ENCODE measurements around the gene HMX1.

The HMX1 gene

DNA sequence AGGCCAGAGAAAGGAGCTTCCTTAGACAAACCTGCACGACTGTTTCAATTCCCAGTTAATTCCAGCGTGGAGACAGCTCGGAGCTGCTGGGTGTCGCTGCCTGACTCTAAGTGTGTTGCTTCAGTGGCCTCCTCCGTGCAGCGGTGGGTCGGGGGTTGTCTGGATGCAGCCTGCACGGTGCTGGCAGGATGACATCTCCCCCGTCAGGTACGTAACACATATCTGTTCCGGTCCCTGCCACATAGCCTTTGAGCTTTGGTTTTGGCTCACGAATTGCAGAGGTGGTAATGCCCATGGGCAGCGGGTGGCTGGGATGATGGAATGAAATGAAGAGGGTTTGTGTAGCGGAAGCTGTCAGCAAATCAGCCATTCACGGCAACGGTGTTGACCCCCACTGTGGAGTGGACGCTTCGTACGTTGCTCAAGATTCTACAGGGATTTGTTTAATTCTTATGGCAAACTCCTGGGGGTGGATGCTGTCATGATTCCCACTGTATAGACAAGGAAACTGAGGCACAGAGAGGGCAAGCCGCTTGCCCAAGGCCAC, 33.7 kb upstream of the HMX1 start:
- TF ChIP-seq, protein P1, sequence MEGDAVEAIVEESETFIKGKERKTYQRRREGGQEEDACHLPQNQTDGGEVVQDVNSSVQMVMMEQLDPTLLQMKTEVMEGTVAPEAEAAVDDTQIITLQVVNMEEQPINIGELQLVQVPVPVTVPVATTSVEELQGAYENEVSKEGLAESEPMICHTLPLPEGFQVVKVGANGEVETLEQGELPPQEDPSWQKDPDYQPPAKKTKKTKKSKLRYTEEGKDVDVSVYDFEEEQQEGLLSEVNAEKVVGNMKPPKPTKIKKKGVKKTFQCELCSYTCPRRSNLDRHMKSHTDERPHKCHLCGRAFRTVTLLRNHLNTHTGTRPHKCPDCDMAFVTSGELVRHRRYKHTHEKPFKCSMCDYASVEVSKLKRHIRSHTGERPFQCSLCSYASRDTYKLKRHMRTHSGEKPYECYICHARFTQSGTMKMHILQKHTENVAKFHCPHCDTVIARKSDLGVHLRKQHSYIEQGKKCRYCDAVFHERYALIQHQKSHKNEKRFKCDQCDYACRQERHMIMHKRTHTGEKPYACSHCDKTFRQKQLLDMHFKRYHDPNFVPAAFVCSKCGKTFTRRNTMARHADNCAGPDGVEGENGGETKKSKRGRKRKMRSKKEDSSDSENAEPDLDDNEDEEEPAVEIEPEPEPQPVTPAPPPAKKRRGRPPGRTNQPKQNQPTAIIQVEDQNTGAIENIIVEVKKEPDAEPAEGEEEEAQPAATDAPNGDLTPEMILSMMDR (IDR thresholded peaks at IDR 0.05; ENCODE audit: low read depth, low read length, missing control alignments), result no peak
- H3K4me3 ChIP-seq (replicated peaks; ENCODE audit: low read depth, low read length), result no peak overlapping the region
- DNase-seq (ENCODE audit: extremely low read depth, low read depth), result no peak

DNA sequence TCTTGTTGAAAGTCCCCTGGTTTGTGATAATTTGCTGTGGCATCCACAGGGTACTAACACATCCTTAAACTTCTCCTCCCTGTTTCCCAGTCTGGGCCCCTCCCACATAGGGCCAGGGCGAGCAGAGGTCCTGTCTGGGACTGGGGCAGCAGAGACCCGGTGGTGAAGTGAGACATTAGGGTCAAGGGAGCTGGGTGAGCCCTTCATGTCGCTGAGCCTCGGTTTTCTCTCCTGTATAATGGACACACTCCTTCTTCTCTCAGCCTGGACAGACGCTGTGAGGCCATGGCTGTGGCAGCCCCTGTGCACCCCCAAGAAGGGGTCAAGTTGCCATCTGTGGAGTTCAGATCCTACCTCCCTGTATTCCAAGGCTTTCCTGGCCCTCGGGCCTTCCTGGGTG, 33.0 kb upstream of the HMX1 start:
- TF ChIP-seq, protein P1 (IDR thresholded peaks at IDR 0.05; ENCODE audit: low read depth, low read length, missing control alignments), result no peak
- no peak for DNase-seq (ENCODE audit: extremely low read depth, low read depth)
- no peak overlapping the region for H3K4me3 ChIP-seq (replicated peaks; ENCODE audit: low read depth, low read length)

DNA sequence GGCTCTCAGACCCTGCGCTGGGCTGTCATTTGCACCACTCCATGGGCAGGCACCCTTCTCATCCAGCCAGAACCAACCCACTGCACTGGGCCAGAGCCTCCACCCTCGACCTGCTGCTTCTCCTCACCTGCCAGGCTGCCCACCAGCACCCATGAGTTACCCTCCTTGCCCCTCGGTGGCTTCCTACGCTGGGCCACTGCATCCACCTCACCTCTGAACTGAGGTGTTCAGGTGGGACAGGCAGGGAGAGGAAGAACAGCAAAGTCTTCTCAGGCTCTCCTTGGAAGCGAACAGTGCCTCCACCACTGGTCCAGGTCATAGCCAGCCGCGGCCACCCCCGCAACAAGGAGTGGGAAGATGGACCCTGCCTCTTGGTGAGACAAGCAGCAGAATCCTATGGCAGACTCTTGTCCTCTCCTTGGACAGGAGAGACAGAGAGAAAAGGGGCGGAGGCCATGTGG, 32.4 kb upstream of the HMX1 start:
- H3K4me3 ChIP-seq (replicated peaks; ENCODE audit: low read depth, low read length), result no peak overlapping the region
- TF ChIP-seq, protein P1 (IDR thresholded peaks at IDR 0.05; ENCODE audit: low read depth, low read length, missing control alignments), result no peak
- DNase-seq (ENCODE audit: extremely low read depth, low read depth), result no peak

DNA sequence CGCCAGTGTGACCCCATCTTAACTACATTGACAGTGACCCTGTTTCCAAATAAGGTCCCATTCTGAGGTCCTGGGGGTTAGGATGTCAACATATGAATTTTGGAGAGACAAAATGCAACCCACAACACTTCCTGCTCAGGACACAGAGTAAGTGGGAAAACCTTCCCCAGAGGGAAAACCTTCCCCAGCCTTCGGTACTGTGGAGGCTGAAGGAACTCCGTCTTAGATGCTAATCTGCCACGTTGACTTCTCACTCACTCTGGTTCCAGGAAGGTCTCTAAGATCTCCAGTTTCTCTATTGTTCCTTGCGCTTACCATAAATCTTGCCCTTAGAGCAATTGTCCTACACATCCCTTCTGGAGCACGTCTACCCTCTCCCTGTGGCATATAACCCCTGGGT, 29.7 kb upstream of the HMX1 start:
- H3K4me3 ChIP-seq (replicated peaks; ENCODE audit: low read depth, low read length), result no peak overlapping the region
- no peak for DNase-seq (ENCODE audit: extremely low read depth, low read depth)
- TF ChIP-seq, protein P1 (IDR thresholded peaks at IDR 0.05; ENCODE audit: low read depth, low read length, missing control alignments), result no peak

DNA sequence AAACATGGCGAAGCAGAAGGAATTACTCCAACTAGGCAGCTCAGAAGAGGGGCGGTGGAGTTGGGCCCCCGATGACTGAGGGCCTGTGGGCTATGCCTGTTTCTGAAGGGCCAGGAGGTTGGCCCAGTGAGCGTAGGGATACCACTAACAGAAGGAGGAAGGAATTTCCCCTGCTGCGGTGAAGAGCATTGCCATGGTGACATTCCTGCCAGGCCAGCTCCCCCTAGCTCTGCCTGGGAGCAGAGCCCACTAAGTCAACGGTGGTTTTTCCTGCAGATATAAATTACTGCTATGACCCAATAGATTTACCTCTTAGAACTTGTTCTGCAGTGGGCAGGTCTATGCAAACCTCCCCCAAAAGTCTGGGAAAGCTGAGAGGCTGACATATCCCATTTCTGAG, 28.9 kb upstream of the HMX1 start:
- DNase-seq (ENCODE audit: extremely low read depth, low read depth), result no peak
- no peak overlapping the region for H3K4me3 ChIP-seq (replicated peaks; ENCODE audit: low read depth, low read length)
- TF ChIP-seq, protein P1 (IDR thresholded peaks at IDR 0.05; ENCODE audit: low read depth, low read length, missing control alignments), result no peak

GRCh38 chr4:8898419-8898818, 26.8 kb upstream of the HMX1 start:
- H3K4me3 ChIP-seq (replicated peaks; ENCODE audit: low read depth, low read length), result no peak overlapping the region
- TF ChIP-seq, protein P1 (IDR thresholded peaks at IDR 0.05; ENCODE audit: low read depth, low read length, missing control alignments), result no peak
- no peak for DNase-seq (ENCODE audit: extremely low read depth, low read depth)
